ENCODE results near the gene ASIP.
"Not testable (repeated sequence)": the region's sequence is repeated elsewhere in the genome, so short reads cannot be mapped to it uniquely, and the experiment has no call there.

DNA sequence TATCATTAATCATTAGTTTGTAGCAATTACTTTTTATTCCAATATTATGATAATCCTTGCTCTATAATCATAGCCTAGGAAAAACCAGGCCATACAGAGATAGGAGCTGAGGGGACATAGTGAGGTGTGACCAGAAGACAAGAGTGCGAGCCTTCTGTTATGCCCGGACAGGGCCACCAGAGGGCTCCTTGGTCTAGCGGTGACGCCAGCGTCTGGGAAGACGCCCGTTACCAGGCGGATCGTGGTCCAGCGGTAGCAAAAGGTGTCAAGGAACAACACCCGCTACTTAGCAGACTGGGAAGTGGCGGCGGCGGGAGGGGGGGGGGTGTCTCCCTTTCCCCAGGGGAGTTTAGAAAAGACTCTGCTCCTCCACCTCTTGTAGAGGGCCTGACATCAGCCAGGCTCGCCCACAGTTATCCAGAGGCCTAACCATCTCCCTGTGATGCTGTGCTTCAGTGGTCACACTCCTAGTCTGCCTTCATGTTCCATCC lies 57.1 kb downstream of the ASIP start:
- TF ChIP-seq SNAI2, OSR1, GLIS3, ZFP3, ZFP30 (CRISPR knock-in tag; IDR thresholded peaks at IDR 0.05): not testable (repeated sequence)
- TF ChIP-seq, protein P1, sequence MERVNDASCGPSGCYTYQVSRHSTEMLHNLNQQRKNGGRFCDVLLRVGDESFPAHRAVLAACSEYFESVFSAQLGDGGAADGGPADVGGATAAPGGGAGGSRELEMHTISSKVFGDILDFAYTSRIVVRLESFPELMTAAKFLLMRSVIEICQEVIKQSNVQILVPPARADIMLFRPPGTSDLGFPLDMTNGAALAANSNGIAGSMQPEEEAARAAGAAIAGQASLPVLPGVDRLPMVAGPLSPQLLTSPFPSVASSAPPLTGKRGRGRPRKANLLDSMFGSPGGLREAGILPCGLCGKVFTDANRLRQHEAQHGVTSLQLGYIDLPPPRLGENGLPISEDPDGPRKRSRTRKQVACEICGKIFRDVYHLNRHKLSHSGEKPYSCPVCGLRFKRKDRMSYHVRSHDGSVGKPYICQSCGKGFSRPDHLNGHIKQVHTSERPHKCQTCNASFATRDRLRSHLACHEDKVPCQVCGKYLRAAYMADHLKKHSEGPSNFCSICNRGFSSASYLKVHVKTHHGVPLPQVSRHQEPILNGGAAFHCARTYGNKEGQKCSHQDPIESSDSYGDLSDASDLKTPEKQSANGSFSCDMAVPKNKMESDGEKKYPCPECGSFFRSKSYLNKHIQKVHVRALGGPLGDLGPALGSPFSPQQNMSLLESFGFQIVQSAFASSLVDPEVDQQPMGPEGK (CRISPR knock-in tag; IDR thresholded peaks at IDR 0.05; ENCODE audit: borderline replicate concordance), result not testable (repeated sequence)
- TF ChIP-seq, protein P2, sequence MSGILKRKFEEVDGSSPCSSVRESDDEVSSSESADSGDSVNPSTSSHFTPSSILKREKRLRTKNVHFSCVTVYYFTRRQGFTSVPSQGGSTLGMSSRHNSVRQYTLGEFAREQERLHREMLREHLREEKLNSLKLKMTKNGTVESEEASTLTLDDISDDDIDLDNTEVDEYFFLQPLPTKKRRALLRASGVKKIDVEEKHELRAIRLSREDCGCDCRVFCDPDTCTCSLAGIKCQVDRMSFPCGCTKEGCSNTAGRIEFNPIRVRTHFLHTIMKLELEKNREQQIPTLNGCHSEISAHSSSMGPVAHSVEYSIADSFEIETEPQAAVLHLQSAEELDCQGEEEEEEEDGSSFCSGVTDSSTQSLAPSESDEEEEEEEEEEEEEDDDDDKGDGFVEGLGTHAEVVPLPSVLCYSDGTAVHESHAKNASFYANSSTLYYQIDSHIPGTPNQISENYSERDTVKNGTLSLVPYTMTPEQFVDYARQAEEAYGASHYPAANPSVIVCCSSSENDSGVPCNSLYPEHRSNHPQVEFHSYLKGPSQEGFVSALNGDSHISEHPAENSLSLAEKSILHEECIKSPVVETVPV (CRISPR knock-in tag; IDR thresholded peaks at IDR 0.05), result not testable (repeated sequence)

Data from SK-N-SH treated with all-trans-retinoic acid at 6 μM for 48 hours (cell line).